OCI-LY7 (cell line): ENCODE data around the gene TMEM94. TPM values are rescaled to one million over a fixed set of nuclear protein-coding genes. Genes with fewer than 3 reads are reported as not detected.

Experiments used
- BruUV-seq: library from RNA; stranded (reverse); fragments of 400-500 nt; replicated peaks from 2 replicates; lab custom pipeline; 2021; lab: Mats Ljungman, UMichigan
- CTCF ChIA-PET: fragments of 300-600 bp; sonication (Branson Sonifier 250); formaldehyde crosslinking; loops from one replicate; lab custom pipeline; 2022; ENCODE audit warnings: antibody characterized with exemption; ENCODE audit not compliant: unreplicated experiment; lab: Charles Lee
- POLR2A ChIA-PET: fragments of 300-600 bp; sonication (Branson Sonifier 250); formaldehyde crosslinking; loops from one replicate; lab custom pipeline; 2022; ENCODE audit warnings: antibody characterized with exemption; lab: Charles Lee
- DNase-seq: peaks from one replicate; pipeline ENCODE4 v3.0.0-alpha.2; 2015; ENCODE audit warnings: low spot score
- H2AFZ ChIP-seq: fragments of 200-600 bp; sonication (generic), shearing (Covaris generic); 2 replicates; pipeline ENCODE4 v1.6.1; 2014; ENCODE audit warnings: mild to moderate bottlenecking, antibody characterized with exemption, low read length, moderate library complexity
- H3K27ac ChIP-seq: fragments of 200-600 bp; sonication (generic); 2 replicates; pipeline ENCODE4 v1.5.1; 2014; ENCODE audit warnings: mixed run types, low read depth, mild to moderate bottlenecking, moderate library complexity, low read length, inconsistent platforms; ENCODE audit not compliant: poor library complexity, severe bottlenecking
- H3K36me3 ChIP-seq: fragments of 200-600 bp; sonication (generic); 2 replicates; pipeline ENCODE4 v1.6.1; 2014; ENCODE audit warnings: mild to moderate bottlenecking, antibody characterized with exemption, low read length, moderate library complexity, mixed read lengths; ENCODE audit not compliant: insufficient read depth
- H3K4me1 ChIP-seq: fragments of 200-600 bp; sonication (generic); 2 replicates; pipeline ENCODE4 v1.5.1; 2014; ENCODE audit warnings: mild to moderate bottlenecking, low read length; ENCODE audit not compliant: insufficient read depth, poor library complexity, severe bottlenecking
- H3K4me2 ChIP-seq: fragments of 200-600 bp; sonication (generic); 2 replicates; pipeline ENCODE4 v1.6.1; 2014; ENCODE audit warnings: mild to moderate bottlenecking, low read length
- H3K4me3 ChIP-seq: fragments of 200-600 bp; sonication (generic); 2 replicates; pipeline ENCODE4 v1.5.1; 2014; ENCODE audit warnings: mild to moderate bottlenecking, low read depth, low read length; ENCODE audit not compliant: poor library complexity, severe bottlenecking
- H3K79me2 ChIP-seq: fragments of 200-600 bp; sonication (generic); 2 replicates; pipeline ENCODE4 v1.6.1; 2016; ENCODE audit warnings: low read depth, mild to moderate bottlenecking, low read length, moderate library complexity, mixed read lengths; ENCODE audit not compliant: insufficient read depth
- H3K9me2 ChIP-seq: fragments of 200-600 bp; sonication (generic); 2 replicates; pipeline ENCODE4 v1.6.1; 2016; ENCODE audit warnings: mild to moderate bottlenecking, low read length, mixed read lengths; ENCODE audit not compliant: insufficient read depth
- H3K9me3 ChIP-seq: fragments of 200-600 bp; sonication (generic); 2 replicates; pipeline ENCODE4 v1.6.1; 2014; ENCODE audit warnings: mild to moderate bottlenecking, mixed run types, low read length, mixed read lengths
- H4K20me1 ChIP-seq: fragments of 200-600 bp; sonication (generic); 2 replicates; pipeline ENCODE4 v1.6.1; 2014; ENCODE audit warnings: mild to moderate bottlenecking, antibody characterized with exemption, low read length, moderate library complexity, mixed read lengths; ENCODE audit not compliant: insufficient read depth
- CTCF ChIP-seq: fragments of 200-600 bp; sonication (generic); conservative IDR thresholded peaks from 2 replicates; pipeline ENCODE4 v1.5.1; 2014; ENCODE audit warnings: mild to moderate bottlenecking, antibody characterized with exemption, low read length, moderate library complexity, mixed read lengths
- EZH2phosphoT487 ChIP-seq: fragments of 200-600 bp; sonication (generic); IDR thresholded peaks from 2 replicates; pipeline ENCODE4 v1.6.1; 2018; ENCODE audit warnings: low read depth, borderline replicate concordance, mild to moderate bottlenecking, mixed run types, antibody characterized with exemption, low read length, moderate library complexity, mixed read lengths
- intact Hi-C: fragments of 100-400 bp; cut with micrococcal nuclease; formaldehyde crosslinking; loops from one replicate; pipeline ENCODE4 v1.10.0; 2022; ENCODE audit not compliant: unreplicated experiment
- total RNA-seq, 2 experiments: library from RNA; depleted of rRNA in 1 of 2; stranded (reverse); fragments of >200 nt in 1 of 2; shearing (Covaris generic) in 1 of 2; gene quantifications; 2 replicates each; pipeline ENCODE4 v1.2.3, GENCODE V29; 2014 to 2022

The TMEM94 gene
- total RNA-seq, 2 experiments from 2014 or later: 60.6 to 121 TPM

- Histone ChIP-seq H4K20me1 (no peaks in the 10 kb centered on the region), H3K36me3 (no peaks in the 10 kb centered on the region), H2AFZ (no peak overlapping the region), H3K79me2 (no peaks in the 10 kb centered on the region), H3K4me3 (no peak overlapping the region), H3K9me3 (no peaks in the 10 kb centered on the region), H3K27ac (no peak overlapping the region), H3K9me2 (no peaks in the 10 kb centered on the region), H3K4me2 (no peak overlapping the region), H3K4me1 (no peaks in the 10 kb centered on the region)
- DNase-seq: no peak
- ChIA-PET CTCF (no interaction called here), POLR2A (no interaction called here)
- intact Hi-C loops: no loop called here
- no TSS peak for BruUV-seq
- TF ChIP-seq EZH2phosphoT487 (no peak), CTCF (no peak)
Measured at GRCh38 chr17:75501378-75502071, 45.1 kb downstream of the TMEM94 start.

- DNase-seq: no peak
Measured at GRCh38 chr17:75502072-75502720, 45.8 kb downstream of the TMEM94 start.

More at GRCh38 chr17:75502072-75502720, 45.8 kb downstream of the TMEM94 start:
- Histone ChIP-seq H3K79me2 (no peaks in the 10 kb centered on the region), H3K9me3 (no peaks in the 10 kb centered on the region), H3K27ac (no peak overlapping the region), H3K36me3 (no peaks in the 10 kb centered on the region), H3K4me1 (no peaks in the 10 kb centered on the region), H3K4me2 (no peak overlapping the region), H3K4me3 (no peak overlapping the region), H3K9me2 (no peaks in the 10 kb centered on the region), H4K20me1 (no peaks in the 10 kb centered on the region), H2AFZ (no peak overlapping the region)
- CTCF ChIA-PET: no interaction called here
- TF ChIP-seq EZH2phosphoT487 (no peak), CTCF (no peak)
- no TSS peak for BruUV-seq
- POLR2A ChIA-PET: no interaction called here
- intact Hi-C loops: no loop called here
